Activated T-cell treated with anti-CD3 and anti-CD28 coated beads, Interleukin-2, amount 50 U/mL, for 4 hours (primary cell): ENCODE data around the gene EXD3. TPM values are rescaled to one million over a fixed set of nuclear protein-coding genes. Genes with fewer than 3 reads are reported as not detected.

Experiments
- ATAC-seq, 2 donors: fragments of 200-7000 bp; cut with Tn5 transposase; one replicate each; pipeline ENCODE4 v1.10.0; 2021
- DNase-seq: peaks from one replicate; pipeline ENCODE4 v3.0.0-alpha.2; 2020
- H3K27me3 Mint-ChIP-seq: one replicate; pipeline ENCODE4 v1.8.0; 2021; ENCODE audit warnings: low read depth, mixed read lengths
- H3K36me3 Mint-ChIP-seq: one replicate; pipeline ENCODE4 v1.8.0; 2022; ENCODE audit warnings: mixed read lengths; ENCODE audit not compliant: insufficient read depth
- H3K4me1 Mint-ChIP-seq: one replicate; pipeline ENCODE4 v1.8.0; 2021; ENCODE audit warnings: low read depth, mixed read lengths
- H3K4me3 Mint-ChIP-seq: one replicate; pipeline ENCODE4 v1.8.0; 2021; ENCODE audit warnings: mild to moderate bottlenecking, moderate library complexity, mixed read lengths
- H3K9me3 Mint-ChIP-seq: one replicate; pipeline ENCODE4 v1.8.0; 2021; ENCODE audit warnings: mixed read lengths
- total RNA-seq, 3 donors: library from RNA; stranded (reverse); gene quantifications; one replicate each; pipeline ENCODE4 v1.2.1, GENCODE V29; 2021

The EXD3 gene
- total RNA-seq, 3 donors from 2014 or later, result 1.7 to 2.8 (median 2.5) TPM

- ATAC-seq, result no peak
- H3K4me1 Mint-ChIP-seq, result no peaks in the 10 kb centered on the region
These were observed 10.5 kb upstream of the EXD3 start for GRCh38 chr9:137433349-137433915.

GRCh38 chr9:137432687-137433348 lies 9.9 kb upstream of the EXD3 start:
- no peaks in the 10 kb centered on the region for H3K27me3 Mint-ChIP-seq
- no peak overlapping the region for H3K4me3 Mint-ChIP-seq
- H3K4me1 Mint-ChIP-seq, result no peaks in the 10 kb centered on the region
- H3K9me3 Mint-ChIP-seq, result no peaks in the 10 kb centered on the region
- DNase-seq, result no peak
- ATAC-seq, result no peak
- no peaks in the 10 kb centered on the region for H3K36me3 Mint-ChIP-seq

More at GRCh38 chr9:137433349-137433915, 10.5 kb upstream of the EXD3 start:
- Mint-ChIP-seq H3K27me3 (no peaks in the 10 kb centered on the region), H3K4me3 (no peak overlapping the region), H3K36me3 (no peaks in the 10 kb centered on the region), H3K9me3 (no peaks in the 10 kb centered on the region)
- DNase-seq, result no peak

DNA sequence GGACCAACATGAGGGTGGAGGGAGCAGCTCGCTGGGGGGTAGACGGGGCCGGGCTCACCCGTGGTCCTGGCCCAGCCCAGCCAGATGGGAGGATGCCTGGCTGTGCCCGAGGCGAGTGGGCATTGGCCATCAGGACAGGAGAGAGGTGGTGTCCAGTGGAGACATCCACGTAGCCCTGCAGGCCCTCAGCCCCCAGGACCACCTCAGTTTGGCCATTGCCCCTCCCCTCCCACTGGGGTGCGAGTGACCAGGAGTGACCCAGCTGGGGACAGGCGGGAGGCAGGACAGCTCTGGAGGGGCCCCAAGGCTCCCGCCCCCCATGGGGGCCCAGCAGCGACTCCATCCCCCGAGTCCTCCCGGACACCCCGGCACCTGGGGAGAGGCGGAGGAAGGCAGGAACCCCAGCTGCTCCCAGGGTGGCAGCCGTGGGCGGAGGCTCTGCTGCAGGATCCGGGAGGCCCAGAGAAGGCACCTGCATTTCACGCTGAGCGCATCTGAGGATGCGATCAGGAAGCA lies 8.5 kb upstream of the EXD3 start:
- Mint-ChIP-seq H3K27me3 (no peaks in the 10 kb centered on the region), H3K36me3 (no peaks in the 10 kb centered on the region), H3K9me3 (no peaks in the 10 kb centered on the region), H3K4me3 (no peak overlapping the region), H3K4me1 (no peaks in the 10 kb centered on the region)
- ATAC-seq, result no peak
- no peak for DNase-seq

GRCh38 chr9:137430723-137431415 lies 7.9 kb upstream of the EXD3 start:
- Mint-ChIP-seq H3K27me3 (no peaks in the 10 kb centered on the region), H3K36me3 (no peaks in the 10 kb centered on the region), H3K4me1 (no peaks in the 10 kb centered on the region), H3K4me3 (no peak overlapping the region), H3K9me3 (no peaks in the 10 kb centered on the region)
- ATAC-seq, result no peak
- no peak for DNase-seq

DNA sequence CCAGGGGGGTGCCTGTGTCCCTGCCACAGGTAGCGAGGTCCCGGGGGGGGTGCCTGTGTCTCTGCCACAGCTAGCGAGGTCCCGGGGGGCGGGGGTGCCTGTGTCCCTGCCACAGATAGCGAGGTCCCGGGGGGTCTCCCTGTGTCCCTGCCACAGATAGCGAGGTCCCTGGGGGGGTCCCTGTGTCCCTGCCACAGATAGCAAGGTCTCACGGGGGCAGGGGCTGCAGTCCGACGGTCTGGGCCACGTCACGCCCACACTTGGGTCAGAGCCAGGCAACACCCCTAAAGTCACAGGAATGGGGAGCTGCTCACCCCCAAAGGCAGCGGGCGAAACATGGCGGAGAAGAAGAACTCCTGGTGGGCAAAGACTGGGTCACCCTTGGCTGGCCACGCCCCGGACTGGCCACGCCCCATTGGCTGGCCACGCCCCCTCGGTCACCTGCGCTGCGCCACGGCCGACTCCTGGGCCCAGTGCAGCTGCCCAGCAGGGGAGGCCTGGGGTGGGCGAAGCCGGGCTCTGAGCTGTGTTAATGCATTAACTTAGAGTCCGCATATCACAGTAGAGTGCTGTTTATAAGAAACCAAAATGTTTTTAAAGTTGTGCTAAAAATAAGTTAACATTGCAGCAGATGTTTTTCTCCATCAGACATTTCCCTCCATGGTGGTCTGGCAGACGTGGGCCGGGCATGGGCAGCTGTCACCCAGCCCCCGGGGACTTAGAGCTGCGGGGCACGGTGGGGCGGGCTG lies 7.2 kb upstream of the EXD3 start:
- Mint-ChIP-seq H3K9me3 (no peaks in the 10 kb centered on the region), H3K27me3 (no peaks in the 10 kb centered on the region), H3K4me3 (no peak overlapping the region), H3K4me1 (no peaks in the 10 kb centered on the region), H3K36me3 (no peaks in the 10 kb centered on the region)
- ATAC-seq (no peak), DNase-seq (no peak)

GRCh38 chr9:137429546-137429890 lies 6.6 kb upstream of the EXD3 start:
- DNase-seq (no peak), ATAC-seq (no peak)
- Mint-ChIP-seq H3K27me3 (no peaks in the 10 kb centered on the region), H3K9me3 (no peaks in the 10 kb centered on the region), H3K36me3 (no peaks in the 10 kb centered on the region), H3K4me3 (no peak overlapping the region), H3K4me1 (peaks cover under 1% of the 10 kb centered on the region)

GRCh38 chr9:137428841-137429545 lies 6.0 kb upstream of the EXD3 start:
- Mint-ChIP-seq H3K27me3 (no peaks in the 10 kb centered on the region), H3K4me1 (peaks cover 4% of the 10 kb centered on the region), H3K36me3 (no peaks in the 10 kb centered on the region), H3K4me3 (no peak overlapping the region), H3K9me3 (no peaks in the 10 kb centered on the region)
- ATAC-seq, result no peak
- DNase-seq, result no peak

DNA sequence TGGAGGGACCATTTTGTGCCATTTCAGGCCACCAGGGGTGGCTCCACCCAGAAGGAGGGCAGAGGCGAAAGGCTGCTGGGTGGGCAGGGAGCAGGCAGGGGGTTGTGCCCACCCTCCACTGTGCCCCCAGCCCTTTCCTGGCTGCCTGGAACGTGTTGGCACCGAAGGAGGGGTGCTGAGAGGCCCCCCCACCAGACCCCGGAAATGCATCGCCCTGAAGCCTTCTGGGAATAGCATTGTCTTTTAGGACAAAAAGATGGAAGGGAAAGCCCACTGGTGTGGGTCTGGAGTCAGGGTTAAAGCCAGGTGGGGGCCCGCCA lies 5.3 kb upstream of the EXD3 start:
- no peaks in the 10 kb centered on the region for H3K27me3 Mint-ChIP-seq
- peaks cover 4% of the 10 kb centered on the region for H3K4me1 Mint-ChIP-seq
- H3K9me3 Mint-ChIP-seq, result no peaks in the 10 kb centered on the region
- no peaks in the 10 kb centered on the region for H3K36me3 Mint-ChIP-seq
- ATAC-seq (no peak), DNase-seq (no peak)
- no peak overlapping the region for H3K4me3 Mint-ChIP-seq

- H3K9me3 Mint-ChIP-seq, result no peaks in the 10 kb centered on the region
- no peak for DNase-seq
- ATAC-seq, result no peak
- H3K4me1 Mint-ChIP-seq, result peaks cover 4% of the 10 kb centered on the region
- no peak overlapping the region for H3K4me3 Mint-ChIP-seq
- no peaks in the 10 kb centered on the region for H3K36me3 Mint-ChIP-seq
- H3K27me3 Mint-ChIP-seq, result no peaks in the 10 kb centered on the region
These were observed 4.7 kb upstream of the EXD3 start for GRCh38 chr9:137427454-137428310.

DNA sequence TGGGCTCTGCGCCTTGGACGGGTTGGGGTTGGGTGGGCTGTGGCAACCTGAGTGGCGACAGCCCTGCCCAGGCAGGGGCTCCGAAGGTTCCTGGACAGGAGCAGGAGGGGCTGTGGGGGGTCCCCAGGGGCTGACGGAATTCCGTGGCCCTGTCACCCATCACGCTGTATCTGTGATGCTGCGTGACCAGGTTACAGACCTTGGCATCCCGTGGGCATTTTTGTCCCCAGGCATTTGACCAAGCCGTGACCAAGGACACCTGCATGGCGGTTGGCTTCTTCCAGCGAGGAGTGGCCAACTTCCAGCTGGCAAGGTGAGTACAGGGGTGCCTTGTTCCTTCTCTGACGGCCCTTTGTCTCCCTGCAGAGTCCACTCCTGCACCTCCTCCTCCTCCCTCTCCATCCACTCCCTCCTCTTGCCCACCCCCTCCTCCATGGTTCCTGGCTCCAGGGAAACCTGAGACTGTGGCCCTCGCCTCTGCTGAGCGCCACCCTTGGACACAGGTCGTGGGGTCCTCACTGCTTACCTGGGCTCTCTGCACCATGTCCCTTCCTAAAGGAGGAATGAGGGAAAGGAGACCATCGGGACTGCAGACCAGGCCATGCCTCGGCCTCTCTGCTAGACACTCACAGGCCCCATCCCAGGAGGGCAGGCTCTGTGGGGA lies 3.2 kb upstream of the EXD3 start:
- Mint-ChIP-seq H3K4me3 (no peak overlapping the region), H3K9me3 (no peaks in the 10 kb centered on the region), H3K36me3 (no peaks in the 10 kb centered on the region), H3K4me1 (peaks cover 15% of the 10 kb centered on the region), H3K27me3 (no peaks in the 10 kb centered on the region)
- DNase-seq, result no peak
- no peak for ATAC-seq

GRCh38 chr9:137423514-137424291 lies 741 bp upstream of the EXD3 start:
- H3K4me1 Mint-ChIP-seq, result peaks cover 17% of the 10 kb centered on the region
- H3K4me3 Mint-ChIP-seq, result peak overlapping the region; percentile 68
- ATAC-seq (peak; percentile 55 to 57), DNase-seq (no peak)
- H3K36me3 Mint-ChIP-seq, result no peaks in the 10 kb centered on the region
- no peaks in the 10 kb centered on the region for H3K9me3 Mint-ChIP-seq
- H3K27me3 Mint-ChIP-seq, result no peaks in the 10 kb centered on the region

DNA sequence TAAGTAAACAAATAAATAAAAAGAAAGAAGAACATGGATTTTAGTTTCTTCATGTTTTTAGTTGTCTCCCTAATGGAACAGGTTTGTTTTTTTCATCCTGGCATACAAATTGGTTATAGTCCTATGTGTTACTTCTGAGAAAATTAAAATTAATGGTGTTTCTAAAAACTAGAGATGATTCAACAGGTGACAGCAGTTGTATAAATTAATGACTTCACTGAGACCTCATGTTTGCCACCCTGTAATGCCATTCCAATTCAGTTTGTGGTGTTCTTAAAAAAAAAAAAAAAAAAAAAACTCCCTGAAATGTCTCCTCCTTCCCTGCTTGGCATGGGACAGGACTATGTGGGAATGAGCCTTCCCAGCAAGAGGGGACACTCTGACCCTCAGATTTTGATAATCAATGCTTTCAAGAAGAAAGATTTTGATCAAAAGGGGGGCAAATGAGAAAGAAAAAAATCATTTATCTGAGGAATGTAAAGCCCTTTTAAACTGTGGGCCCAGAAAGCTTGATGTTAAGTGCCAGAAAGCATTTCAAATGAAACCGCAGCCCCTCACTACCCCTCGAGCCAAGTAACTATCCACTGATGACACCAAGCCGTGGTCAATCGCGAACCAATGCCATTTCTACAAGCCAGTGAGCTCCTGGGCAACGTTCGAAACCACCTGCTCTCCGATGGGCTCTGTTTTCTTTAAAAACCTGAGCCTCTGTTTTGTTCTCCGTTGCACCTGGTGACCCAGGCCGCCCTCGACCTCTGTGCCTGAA lies 941 bp downstream of the EXD3 start:
- DNase-seq (no peak), ATAC-seq (no peak)
- no peaks in the 10 kb centered on the region for H3K9me3 Mint-ChIP-seq
- no peaks in the 10 kb centered on the region for H3K27me3 Mint-ChIP-seq
- H3K4me1 Mint-ChIP-seq, result peaks cover 17% of the 10 kb centered on the region
- H3K4me3 Mint-ChIP-seq, result peak overlapping the region; percentile 82
- H3K36me3 Mint-ChIP-seq, result no peaks in the 10 kb centered on the region
